ENCODE results near the gene SEMA3F.
A peak's percentile ranks its signal among the peaks of the same experiment; 100 is the strongest.
"Not testable (repeated sequence)": the region's sequence is repeated elsewhere in the genome, so short reads cannot be mapped to it uniquely, and the experiment has no call there.

The SEMA3F gene

DNA sequence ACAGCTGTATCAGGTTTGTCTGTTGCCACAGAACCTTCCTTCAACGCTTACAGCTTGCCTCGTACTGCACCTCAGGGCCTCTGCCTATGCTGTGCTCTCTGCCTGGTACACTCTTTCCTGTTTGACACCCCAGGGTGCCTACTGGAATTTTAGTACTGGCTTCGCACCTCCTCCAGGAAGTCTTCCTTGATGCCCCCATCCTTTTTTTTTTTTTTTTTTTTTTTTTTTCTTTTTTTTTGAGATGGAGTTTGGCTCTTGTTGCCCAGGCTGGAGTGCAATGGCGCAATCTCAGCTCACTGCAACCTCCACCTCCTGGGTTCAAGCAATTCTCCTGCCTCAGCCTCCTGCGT, 56.2 kb downstream of the SEMA3F start:
- H2BK12ac ChIP-seq (ENCODE audit: low read length in 2 of 2); H2BK15ac ChIP-seq (ENCODE audit: low read depth, poor library complexity, severe bottlenecking); H2BK120ac ChIP-seq (ENCODE audit: low read depth, low read length); H3K18ac ChIP-seq (ENCODE audit: low read depth in 1 of 2, low read length in 2 of 2); DNase-seq; H3K9ac ChIP-seq (ENCODE audit: low read length); H4K8ac ChIP-seq (ENCODE audit: low read length); H3K14ac ChIP-seq (ENCODE audit: low read length in 2 of 2); H3K27ac ChIP-seq (ENCODE audit: low read length, poor library complexity, severe bottlenecking); H3K4me1 ChIP-seq (ENCODE audit: control insufficient read depth, insufficient read depth, low read depth, low read length); H3K36me3 ChIP-seq (ENCODE audit: control insufficient read depth in 1 of 2, insufficient read depth in 2 of 2, low read depth in 1 of 2, low read length in 2 of 2); H3K79me1 ChIP-seq (replicated peaks; ENCODE audit: low read length, poor library complexity, severe bottlenecking); H3K9me3 ChIP-seq (ENCODE audit: control insufficient read depth, low read length); H4K91ac ChIP-seq (ENCODE audit: low read length); H2AFZ ChIP-seq (ENCODE audit: low read depth, low read length); H2BK5ac ChIP-seq (ENCODE audit: low read depth, low read length, poor library complexity, severe bottlenecking); H3K4ac ChIP-seq (ENCODE audit: low read depth in 1 of 2, low read length in 2 of 2); H3K23ac ChIP-seq (ENCODE audit: low read length in 2 of 2); H2AK5ac ChIP-seq (ENCODE audit: low read length, severe bottlenecking); H3K4me3 ChIP-seq (ENCODE audit: insufficient read depth in 1 of 2, low read depth in 1 of 2, low read length in 2 of 2); H3K4me2 ChIP-seq (ENCODE audit: low read length, poor library complexity, severe bottlenecking): not testable (repeated sequence)
- WGBS: 90% methylated on average over 3 of the region's 5 CpGs
- peaks cover 29 to 51% of the 10 kb centered on the region in 2 experiments for H3K27me3 ChIP-seq (ENCODE audit: control insufficient read depth in 1 of 2, insufficient read depth in 1 of 2, low read length in 2 of 2)

DNA sequence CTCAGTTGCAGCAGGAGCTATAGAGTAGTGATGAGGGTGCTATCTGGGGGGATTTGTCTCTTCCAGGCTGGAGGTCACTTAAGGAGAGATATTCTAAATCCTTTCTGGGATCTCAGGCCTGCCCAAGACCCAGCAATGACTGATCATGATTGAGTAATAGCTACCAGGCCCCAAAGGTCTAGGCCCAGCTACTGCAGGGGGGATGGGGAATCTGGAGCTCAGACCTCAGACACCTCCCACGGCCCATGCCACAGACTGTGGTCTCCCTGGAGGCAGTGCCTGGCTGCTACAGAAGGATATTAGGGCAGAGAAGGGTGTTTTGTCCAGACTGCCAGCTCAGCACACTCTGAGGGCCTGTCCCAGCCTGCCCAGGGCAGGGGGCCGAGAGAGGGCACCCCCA, 56.8 kb downstream of the SEMA3F start:
- WGBS: 88% methylated on average over 2 of the region's 2 CpGs
- H2AFZ ChIP-seq (ENCODE audit: low read depth, low read length): no peak overlapping the region

GRCh38 chr3:50212502-50212901, 57.4 kb downstream of the SEMA3F start:
- Histone ChIP-seq H3K9ac (ENCODE audit: low read length) (no peak overlapping the region), H2AFZ (ENCODE audit: low read depth, low read length) (no peak overlapping the region), H3K9me3 (ENCODE audit: control insufficient read depth, low read length) (no peaks in the 10 kb centered on the region), H4K8ac (ENCODE audit: low read length) (no peak overlapping the region), H3K18ac (ENCODE audit: low read depth in 1 of 2, low read length in 2 of 2) (no peak overlapping the region), H4K91ac (ENCODE audit: low read length) (peak overlapping the region; percentile 43), H2BK12ac (ENCODE audit: low read length in 2 of 2) (no peak overlapping the region), H2BK120ac (ENCODE audit: low read depth, low read length) (no peak overlapping the region), H3K4me1 (ENCODE audit: control insufficient read depth, insufficient read depth, low read depth, low read length) (peaks cover 6% of the 10 kb centered on the region), H2BK15ac (ENCODE audit: low read depth, poor library complexity, severe bottlenecking) (no peak overlapping the region), H3K14ac (ENCODE audit: low read length in 2 of 2) (no peak overlapping the region), H3K4me3 (ENCODE audit: insufficient read depth in 1 of 2, low read depth in 1 of 2, low read length in 2 of 2) (no peak overlapping the region), H3K27ac (ENCODE audit: low read length, poor library complexity, severe bottlenecking) (no peak overlapping the region), H3K36me3 (ENCODE audit: control insufficient read depth in 1 of 2, insufficient read depth in 2 of 2, low read depth in 1 of 2, low read length in 2 of 2) (no peaks in the 10 kb centered on the region), H2BK5ac (ENCODE audit: low read depth, low read length, poor library complexity, severe bottlenecking) (no peak overlapping the region), H3K23ac (ENCODE audit: low read length in 2 of 2) (no peak overlapping the region), H3K4ac (ENCODE audit: low read depth in 1 of 2, low read length in 2 of 2) (no peak overlapping the region), H3K4me2 (ENCODE audit: low read length, poor library complexity, severe bottlenecking) (no peak overlapping the region), H2AK5ac (ENCODE audit: low read length, severe bottlenecking) (no peak overlapping the region), H3K27me3 (ENCODE audit: control insufficient read depth in 1 of 2, insufficient read depth in 1 of 2, low read length in 2 of 2) (peaks cover 22 to 52% of the 10 kb centered on the region in 2 experiments), H3K79me1 (replicated peaks; ENCODE audit: low read length, poor library complexity, severe bottlenecking) (no peaks in the 10 kb centered on the region)
- 81% methylated on average over 4 of the region's 4 CpGs for WGBS
- no peak for DNase-seq

More for the DNA sequence above, 56.8 kb downstream of the SEMA3F start:
- Histone ChIP-seq H2BK5ac (ENCODE audit: low read depth, low read length, poor library complexity, severe bottlenecking) (no peak overlapping the region), H3K4me2 (ENCODE audit: low read length, poor library complexity, severe bottlenecking) (no peak overlapping the region), H3K27ac (ENCODE audit: low read length, poor library complexity, severe bottlenecking) (no peak overlapping the region), H3K4me1 (ENCODE audit: control insufficient read depth, insufficient read depth, low read depth, low read length) (peaks cover 6% of the 10 kb centered on the region), H2BK12ac (ENCODE audit: low read length in 2 of 2) (no peak overlapping the region), H3K79me1 (replicated peaks; ENCODE audit: low read length, poor library complexity, severe bottlenecking) (no peaks in the 10 kb centered on the region), H4K8ac (ENCODE audit: low read length) (peak overlapping the region; percentile 36), H3K4ac (ENCODE audit: low read depth in 1 of 2, low read length in 2 of 2) (no peak overlapping the region), H3K27me3 (ENCODE audit: control insufficient read depth in 1 of 2, insufficient read depth in 1 of 2, low read length in 2 of 2) (peaks cover 23 to 48% of the 10 kb centered on the region in 2 experiments), H3K18ac (ENCODE audit: low read depth in 1 of 2, low read length in 2 of 2) (no peak overlapping the region), H4K91ac (ENCODE audit: low read length) (peak overlapping the region; percentile 43), H2AK5ac (ENCODE audit: low read length, severe bottlenecking) (no peak overlapping the region), H3K36me3 (ENCODE audit: control insufficient read depth in 1 of 2, insufficient read depth in 2 of 2, low read depth in 1 of 2, low read length in 2 of 2) (no peaks in the 10 kb centered on the region), H3K9me3 (ENCODE audit: control insufficient read depth, low read length) (no peaks in the 10 kb centered on the region), H3K4me3 (ENCODE audit: insufficient read depth in 1 of 2, low read depth in 1 of 2, low read length in 2 of 2) (no peak overlapping the region), H2BK120ac (ENCODE audit: low read depth, low read length) (no peak overlapping the region), H3K23ac (ENCODE audit: low read length in 2 of 2) (no peak overlapping the region), H2BK15ac (ENCODE audit: low read depth, poor library complexity, severe bottlenecking) (no peak overlapping the region), H3K9ac (ENCODE audit: low read length) (no peak overlapping the region), H3K14ac (ENCODE audit: low read length in 2 of 2) (no peak overlapping the region)
- peak; percentile 32 for DNase-seq

- no peak overlapping the region for H2BK5ac ChIP-seq (ENCODE audit: low read depth, low read length, poor library complexity, severe bottlenecking)
- no peak overlapping the region for H2AFZ ChIP-seq (ENCODE audit: low read depth, low read length)
- no peak overlapping the region for H3K18ac ChIP-seq (ENCODE audit: low read depth in 1 of 2, low read length in 2 of 2)
- DNase-seq: no peak
- peak overlapping the region in 1 of 2 experiments; percentile 30 for H3K4me3 ChIP-seq (ENCODE audit: insufficient read depth in 1 of 2, low read depth in 1 of 2, low read length in 2 of 2)
- no peak overlapping the region for H2BK120ac ChIP-seq (ENCODE audit: low read depth, low read length)
- H3K27me3 ChIP-seq (ENCODE audit: control insufficient read depth in 1 of 2, insufficient read depth in 1 of 2, low read length in 2 of 2): peaks cover 22 to 52% of the 10 kb centered on the region in 2 experiments
- peak overlapping the region; percentile 33 for H2BK15ac ChIP-seq (ENCODE audit: low read depth, poor library complexity, severe bottlenecking)
- H3K79me1 ChIP-seq (replicated peaks; ENCODE audit: low read length, poor library complexity, severe bottlenecking): no peaks in the 10 kb centered on the region
- H3K9ac ChIP-seq (ENCODE audit: low read length): no peak overlapping the region
- no peak overlapping the region for H3K23ac ChIP-seq (ENCODE audit: low read length in 2 of 2)
- WGBS: 94% methylated on average over 3 of the region's 3 CpGs
- no peak overlapping the region for H3K27ac ChIP-seq (ENCODE audit: low read length, poor library complexity, severe bottlenecking)
- peaks cover 6% of the 10 kb centered on the region for H3K4me1 ChIP-seq (ENCODE audit: control insufficient read depth, insufficient read depth, low read depth, low read length)
- no peak overlapping the region for H3K4me2 ChIP-seq (ENCODE audit: low read length, poor library complexity, severe bottlenecking)
- H2BK12ac ChIP-seq (ENCODE audit: low read length in 2 of 2): no peak overlapping the region
- H4K8ac ChIP-seq (ENCODE audit: low read length): no peak overlapping the region
- H3K9me3 ChIP-seq (ENCODE audit: control insufficient read depth, low read length): no peaks in the 10 kb centered on the region
- H4K91ac ChIP-seq (ENCODE audit: low read length): no peak overlapping the region
- no peak overlapping the region for H3K4ac ChIP-seq (ENCODE audit: low read depth in 1 of 2, low read length in 2 of 2)
- H2AK5ac ChIP-seq (ENCODE audit: low read length, severe bottlenecking): no peak overlapping the region
- H3K14ac ChIP-seq (ENCODE audit: low read length in 2 of 2): no peak overlapping the region
- H3K36me3 ChIP-seq (ENCODE audit: control insufficient read depth in 1 of 2, insufficient read depth in 2 of 2, low read depth in 1 of 2, low read length in 2 of 2): no peaks in the 10 kb centered on the region
Observed at GRCh38 chr3:50212971-50213370, 57.8 kb downstream of the SEMA3F start.
